ENCODE data around the gene S100A11.

Gene S100A11

GRCh38 chr1:152021569-152021968, 15.2 kb downstream of the S100A11 start:
- no peaks in the 10 kb centered on the region for H4K20me1 ChIP-seq (ENCODE audit: low read depth, low read length)
- no peaks in the 10 kb centered on the region for H3K27me3 ChIP-seq (ENCODE audit: low read length)
- H3K9ac ChIP-seq (ENCODE audit: low read length), result no peak overlapping the region
- no peaks in the 10 kb centered on the region for H3K9me3 ChIP-seq (ENCODE audit: insufficient read depth, low read length)
- no peaks in the 10 kb centered on the region for H3F3A ChIP-seq (ENCODE audit: insufficient read depth)
- H2AFZ ChIP-seq (ENCODE audit: low read depth, low read length, severe bottlenecking), result no peak overlapping the region
- H3K79me2 ChIP-seq (ENCODE audit: insufficient read depth, low read length), result no peaks in the 10 kb centered on the region
- no peaks in the 10 kb centered on the region for H3K9me2 ChIP-seq (replicated peaks; ENCODE audit: insufficient read depth, low read length)
- no peak overlapping the region for H3K27ac ChIP-seq (ENCODE audit: low read depth, low read length)
- H3K36me3 ChIP-seq (ENCODE audit: low read length), result no peaks in the 10 kb centered on the region
- TF ChIP-seq EZH2phosphoT487 (conservative IDR thresholded peaks at IDR 0.05; ENCODE audit: low read length), result no peak
- TF ChIP-seq CTCF (IDR thresholded peaks at IDR 0.05; ENCODE audit: insufficient read depth, low read length, poor library complexity, severe bottlenecking), result no peak
- no peak overlapping the region for H3K4me3 ChIP-seq (ENCODE audit: insufficient read depth, low read length, poor library complexity, severe bottlenecking)
- H3K4me2 ChIP-seq (ENCODE audit: low read depth, low read length, poor library complexity, severe bottlenecking), result no peak overlapping the region

GRCh38 chr1:152020849-152021248, 16.0 kb downstream of the S100A11 start:
- Histone ChIP-seq H3K79me2 (ENCODE audit: insufficient read depth, low read length) (no peaks in the 10 kb centered on the region), H2AFZ (ENCODE audit: low read depth, low read length, severe bottlenecking) (no peak overlapping the region), H3K4me3 (ENCODE audit: insufficient read depth, low read length, poor library complexity, severe bottlenecking) (no peak overlapping the region), H4K20me1 (ENCODE audit: low read depth, low read length) (no peaks in the 10 kb centered on the region), H3K27me3 (ENCODE audit: low read length) (no peaks in the 10 kb centered on the region), H3K4me2 (ENCODE audit: low read depth, low read length, poor library complexity, severe bottlenecking) (no peak overlapping the region), H3K36me3 (ENCODE audit: low read length) (no peaks in the 10 kb centered on the region), H3K9me2 (replicated peaks; ENCODE audit: insufficient read depth, low read length) (no peaks in the 10 kb centered on the region), H3K27ac (ENCODE audit: low read depth, low read length) (no peak overlapping the region), H3F3A (ENCODE audit: insufficient read depth) (no peaks in the 10 kb centered on the region), H3K9ac (ENCODE audit: low read length) (no peak overlapping the region), H3K9me3 (ENCODE audit: insufficient read depth, low read length) (no peaks in the 10 kb centered on the region)
- TF ChIP-seq CTCF (IDR thresholded peaks at IDR 0.05; ENCODE audit: insufficient read depth, low read length, poor library complexity, severe bottlenecking) (no peak), EZH2phosphoT487 (conservative IDR thresholded peaks at IDR 0.05; ENCODE audit: low read length) (no peak)

- Histone ChIP-seq H3K27me3 (ENCODE audit: low read length) (no peaks in the 10 kb centered on the region), H3K9me3 (ENCODE audit: insufficient read depth, low read length) (no peaks in the 10 kb centered on the region), H3K27ac (ENCODE audit: low read depth, low read length) (no peak overlapping the region), H3K9me2 (replicated peaks; ENCODE audit: insufficient read depth, low read length) (no peaks in the 10 kb centered on the region), H2AFZ (ENCODE audit: low read depth, low read length, severe bottlenecking) (no peak overlapping the region), H3K4me3 (ENCODE audit: insufficient read depth, low read length, poor library complexity, severe bottlenecking) (no peak overlapping the region), H3K9ac (ENCODE audit: low read length) (no peak overlapping the region), H3F3A (ENCODE audit: insufficient read depth) (no peaks in the 10 kb centered on the region), H3K79me2 (ENCODE audit: insufficient read depth, low read length) (no peaks in the 10 kb centered on the region), H3K36me3 (ENCODE audit: low read length) (no peaks in the 10 kb centered on the region), H4K20me1 (ENCODE audit: low read depth, low read length) (no peaks in the 10 kb centered on the region), H3K4me2 (ENCODE audit: low read depth, low read length, poor library complexity, severe bottlenecking) (no peak overlapping the region)
- TF ChIP-seq CTCF (IDR thresholded peaks at IDR 0.05; ENCODE audit: insufficient read depth, low read length, poor library complexity, severe bottlenecking) (no peak), EZH2phosphoT487 (conservative IDR thresholded peaks at IDR 0.05; ENCODE audit: low read length) (no peak)
Observed at GRCh38 chr1:152018537-152018936, 18.3 kb downstream of the S100A11 start.

Data from SU-DHL-6 (cell line).